HepG2 (cell line): ENCODE results near the gene CD19. TPM values are rescaled to one million over a fixed set of nuclear protein-coding genes. Genes with fewer than 3 reads are reported as not detected.
A peak's percentile ranks its signal among the peaks of the same experiment; 100 is the strongest.

ENCODE experiments used
- ATAD3A ChIP-seq: sonication (generic); formaldehyde crosslinking; IDR thresholded peaks from 2 replicates; pipeline ENCODE4 v1.4.0; 2020; ENCODE audit warnings: missing genetic modification reagents
- GATA4 ChIP-seq: sonication (generic); IDR thresholded peaks from 2 replicates; pipeline ENCODE4 v1.6.1; 2016; ENCODE audit warnings: antibody characterized with exemption, low read depth, borderline replicate concordance
- GMEB1 ChIP-seq: sonication (generic); formaldehyde crosslinking; IDR thresholded peaks from 2 replicates; pipeline ENCODE4 v1.5.1; 2020; ENCODE audit warnings: missing genetic modification reagents, mild to moderate bottlenecking, borderline replicate concordance
- HNF1B ChIP-seq: sonication (generic); formaldehyde crosslinking; IDR thresholded peaks from 2 replicates; pipeline ENCODE4 v1.5.1; 2020; ENCODE audit warnings: mild to moderate bottlenecking, moderate library complexity, missing genetic modification reagents
- HNRNPH1 ChIP-seq: fragments of 200-400 bp; formaldehyde crosslinking; optimal IDR thresholded peaks from 2 replicates; pipeline ENCODE3; 2017; ENCODE audit warnings: mild to moderate bottlenecking, low read depth, low read length
- HNRNPLL ChIP-seq: fragments of 200-400 bp; formaldehyde crosslinking; IDR thresholded peaks from 2 replicates; pipeline ENCODE4 v1.6.1; 2017; ENCODE audit warnings: mild to moderate bottlenecking, low read depth, low read length; ENCODE audit not compliant: poor library complexity, severe bottlenecking
- LCORL ChIP-seq, 2 experiments: fragments of 450-650 bp in 1 of 2; sonication (generic) in 1 of 2; formaldehyde crosslinking in 1 of 2; IDR thresholded peaks; 2 replicates each; pipeline versions ENCODE4 v1.5.0 to v1.6.1; 2017 to 2020; ENCODE audit warnings: antibody characterized with exemption in 1 of 2, missing genetic modification reagents in 1 of 2
- NFE2L1 ChIP-seq: sonication (generic); formaldehyde crosslinking; IDR thresholded peaks from 2 replicates; pipeline ENCODE4 v1.4.0; 2020; ENCODE audit warnings: missing genetic modification reagents, mild to moderate bottlenecking, borderline replicate concordance
- NFKBIZ ChIP-seq: IDR thresholded peaks from 2 replicates; pipeline ENCODE4 v1.6.1; 2018; ENCODE audit warnings: missing genetic modification reagents, missing compliant biosample characterization
- PCBP2 ChIP-seq: fragments of 200-400 bp; formaldehyde crosslinking; optimal IDR thresholded peaks from 2 replicates; pipeline ENCODE3; 2018; ENCODE audit warnings: low read length, low read depth; ENCODE audit not compliant: poor library complexity, severe bottlenecking
- POLR2G ChIP-seq: fragments of 200-400 bp; formaldehyde crosslinking; IDR thresholded peaks from 2 replicates; pipeline ENCODE4 v1.6.1; 2018; ENCODE audit warnings: mild to moderate bottlenecking, low read depth, low read length, moderate library complexity
- SKI ChIP-seq: fragments of 450-650 bp; IDR thresholded peaks from one replicate; pipeline ENCODE4 v1.6.1; 2018; ENCODE audit warnings: mild to moderate bottlenecking; ENCODE audit not compliant: partially characterized antibody
- SNAI1 ChIP-seq: sonication (generic); formaldehyde crosslinking; IDR thresholded peaks from 2 replicates; pipeline ENCODE4 v1.5.0; 2020; ENCODE audit warnings: mild to moderate bottlenecking, missing genetic modification reagents, borderline replicate concordance
- TARDBP ChIP-seq: sonication (generic); formaldehyde crosslinking; IDR thresholded peaks from 2 replicates; pipeline ENCODE4 v1.8.0; 2022; ENCODE audit warnings: mild to moderate bottlenecking, missing genetic modification reagents
- XRCC5 ChIP-seq: fragments of 200-400 bp; formaldehyde crosslinking; optimal IDR thresholded peaks from 2 replicates; pipeline ENCODE3; 2017; ENCODE audit warnings: mild to moderate bottlenecking, low read length
- ZBTB4 ChIP-seq: sonication (generic); formaldehyde crosslinking; IDR thresholded peaks from 2 replicates; pipeline ENCODE4 v1.4.0; 2020; ENCODE audit warnings: missing genetic modification reagents, mild to moderate bottlenecking, borderline replicate concordance
- ZNF296 ChIP-seq: sonication (generic); formaldehyde crosslinking; conservative IDR thresholded peaks from 2 replicates; pipeline ENCODE4 v1.5.0; 2020; ENCODE audit warnings: mild to moderate bottlenecking, missing genetic modification reagents
- ZNF34 ChIP-seq: sonication (generic); formaldehyde crosslinking; IDR thresholded peaks from 2 replicates; pipeline ENCODE4 v1.4.0; 2020; ENCODE audit warnings: mild to moderate bottlenecking, missing genetic modification reagents, borderline replicate concordance
- ZNF543 ChIP-seq: sonication (generic); formaldehyde crosslinking; IDR thresholded peaks from 2 replicates; pipeline ENCODE4 v1.4.0; 2020; ENCODE audit warnings: mild to moderate bottlenecking, missing genetic modification reagents
- ZNF572 ChIP-seq: sonication (generic); formaldehyde crosslinking; IDR thresholded peaks from 2 replicates; pipeline ENCODE4 v1.5.1; 2020; ENCODE audit warnings: mild to moderate bottlenecking, missing genetic modification reagents
- ZNF816 ChIP-seq: sonication (generic); formaldehyde crosslinking; IDR thresholded peaks from 2 replicates; pipeline ENCODE4 v1.8.0; 2022; ENCODE audit warnings: missing genetic modification reagents, mild to moderate bottlenecking, borderline replicate concordance
- polyA plus RNA-seq, 8 experiments: library from polyadenylated mRNA; depleted of rRNA in 3 of 8; stranded (reverse) in 7 of 8; unstranded in 1 of 8; fragments of >200 nt; fragmentation: Illumina TruSeq in 4 of 8; extraction: Trizol in 4 of 8; gene quantifications; 2 replicates each; pipeline versions ENCODE4 v1.2.1 to v1.2.3, GENCODE V29; 2011 to 2016; ENCODE audit warnings: low read depth in 4 of 8, missing spikeins in 1 of 8, mixed read lengths in 1 of 8; ENCODE audit not compliant: insufficient read depth in 1 of 8
- total RNA-seq, 5 experiments: library from RNA; depleted of rRNA; stranded (reverse); fragments of >200 nt; fragmentation: Illumina TruSeq; extraction: Trizol; gene quantifications; 2 replicates each; pipeline ENCODE4 v1.2.3, GENCODE V29; 2016; ENCODE audit warnings: low read depth in 1 of 5

CD19 gene
- total and polyA plus RNA-seq, 2 of the 13 experiments (the other 11 are each of a cell fraction or from before 2014, with no cell fraction given): 0.55 to 1.1 TPM

GRCh38 chr16:28924762-28925385, 6.9 kb upstream of the CD19 start, which contains the start of gene RABEP2 (continued):
- TF ChIP-seq ZBTB4 (CRISPR knock-in tag) (no peak), GATA4 (no peak), PCBP2 (no peak), ZNF296 (CRISPR knock-in tag) (no peak), GMEB1 (peak; percentile 60), SNAI1 (CRISPR knock-in tag) (no peak), NFE2L1 (CRISPR knock-in tag) (no peak), HNF1B (CRISPR knock-in tag) (peak; percentile 48; the same call in 1 of the 2 replicates), ATAD3A (CRISPR knock-in tag) (no peak), LCORL (IDR thresholded peaks at IDR 0.05) (no peak), LCORL (CRISPR knock-in tag; IDR thresholded peaks at IDR 0.05) (peak; percentile 74), NFKBIZ (CRISPR knock-in tag) (no peak), HNRNPH1 (no peak), ZNF572 (CRISPR knock-in tag) (no peak), SKI (no peak), TARDBP (CRISPR knock-in tag) (no peak), POLR2G (no peak), ZNF816 (CRISPR knock-in tag) (no peak), ZNF34 (CRISPR knock-in tag) (no peak), XRCC5 (no peak), HNRNPLL (peak; percentile 99), ZNF543 (CRISPR knock-in tag) (no peak; the same call in 1 of the 2 replicates)
